Neural cell (in vitro differentiated cells): ENCODE results near the gene EPS8.
A peak's percentile ranks its signal among the peaks of the same experiment; 100 is the strongest.

Source experiments
- CTCF ChIP-seq: fragments of 450-650 bp; IDR thresholded peaks from 2 replicates; pipeline ENCODE4 v1.5.1; 2014; ENCODE audit warnings: antibody characterized with exemption, mild to moderate bottlenecking, moderate library complexity; ENCODE audit not compliant: poor library complexity, severe bottlenecking
- EP300 ChIP-seq: fragments of 450-650 bp; conservative IDR thresholded peaks from 2 replicates; pipeline ENCODE4 v1.6.1; 2014; ENCODE audit warnings: antibody characterized with exemption, mild to moderate bottlenecking, moderate library complexity; ENCODE audit not compliant: poor library complexity, severe bottlenecking
- EZH2 ChIP-seq: fragments of 200-600, 300-800 bp; shearing (Covaris generic), sonication (generic); IDR thresholded peaks from 2 replicates; pipeline ENCODE4 v1.6.1; 2014; ENCODE audit warnings: antibody characterized with exemption, low read length, borderline replicate concordance, mild to moderate bottlenecking; ENCODE audit not compliant: insufficient read depth, poor library complexity, severe bottlenecking
- MXI1 ChIP-seq: fragments of 450-650 bp; conservative IDR thresholded peaks from 2 replicates; pipeline ENCODE4 v1.6.1; 2014; ENCODE audit warnings: antibody characterized with exemption, mild to moderate bottlenecking; ENCODE audit not compliant: poor library complexity, severe bottlenecking
- RAD21 ChIP-seq: fragments of 450-650 bp; conservative IDR thresholded peaks from 2 replicates; pipeline ENCODE4 v1.6.1; 2014; ENCODE audit warnings: antibody characterized with exemption, mild to moderate bottlenecking, moderate library complexity
- REST ChIP-seq: IDR thresholded peaks from 2 replicates; pipeline ENCODE4 v1.6.1; 2012; ENCODE audit warnings: borderline replicate concordance
- SMC3 ChIP-seq: fragments of 450-650 bp; conservative IDR thresholded peaks from 2 replicates; pipeline ENCODE4 v1.6.1; 2014; ENCODE audit warnings: antibody characterized with exemption, mild to moderate bottlenecking, moderate library complexity; ENCODE audit not compliant: poor library complexity
- TAF1 ChIP-seq: IDR thresholded peaks from 2 replicates; pipeline ENCODE4 v1.6.1; 2012; ENCODE audit warnings: low read depth

GRCh38 chr12:15590180-15590826 is 198.9 kb downstream of the EPS8 start:
- TF ChIP-seq CTCF = peak; percentile 92
- TF ChIP-seq EZH2 = no peak
- TF ChIP-seq TAF1 = no peak
- peak; percentile 94 for TF ChIP-seq RAD21
- TF ChIP-seq REST = no peak
- TF ChIP-seq EP300 = no peak
- TF ChIP-seq MXI1 = no peak
- TF ChIP-seq SMC3 = peak; percentile 97
